Duodenal mucosa (tissue), 2 donors: Measurements from ENCODE around the gene CPE.
"Not testable (repeated sequence)": the region's sequence is repeated elsewhere in the genome, so short reads cannot be mapped to it uniquely, and the experiment has no call there.

Experiments
- H3K27ac ChIP-seq: one replicate; pipeline ENCODE4 v1.7.0; 2013; ENCODE audit warnings: low read depth, low read length
- H3K27me3 ChIP-seq, 2 donors: one replicate each; pipeline ENCODE4 v1.7.0; 2013; ENCODE audit warnings: low read length in 2 of 2, control low read depth in 1 of 2; ENCODE audit not compliant: insufficient read depth in 2 of 2, control insufficient read depth in 1 of 2
- H3K36me3 ChIP-seq, 2 donors: one replicate each; pipeline ENCODE4 v1.7.0; 2013; ENCODE audit warnings: low read length in 2 of 2, control low read depth in 1 of 2; ENCODE audit not compliant: insufficient read depth in 2 of 2, control insufficient read depth in 1 of 2
- H3K4me1 ChIP-seq, 2 donors: one replicate each; pipeline ENCODE4 v1.7.0; 2013; ENCODE audit warnings: low read length in 2 of 2, control low read depth in 1 of 2; ENCODE audit not compliant: insufficient read depth in 2 of 2, control insufficient read depth in 1 of 2
- H3K4me3 ChIP-seq, 2 donors: one replicate each; pipeline ENCODE4 v1.7.0; 2013; ENCODE audit warnings: low read length in 2 of 2, low read depth in 1 of 2
- H3K9ac ChIP-seq, 2 donors: one replicate each; pipeline ENCODE4 v1.7.0; 2013; ENCODE audit warnings: low read length in 2 of 2, low read depth in 1 of 2
- H3K9me3 ChIP-seq, 2 donors: one replicate each; pipeline ENCODE4 v1.7.0; 2013; ENCODE audit warnings: low read length in 2 of 2, control low read depth in 1 of 2; ENCODE audit not compliant: control insufficient read depth in 1 of 2

CPE gene

GRCh38 chr4:165378745-165379677 is at the start of gene CPE:
Gene CPE (plus strand): TSS chr4:165379008. CDS start chr4:165379222, 214 bp downstream.
- Histone ChIP-seq H3K9me3 (no peaks in the 10 kb centered on the region), H3K4me3 (peak within 1 kb of the TSS; percentile 62 to 69), H3K27me3 (peaks cover 6 to 25% of the 10 kb centered on the region in 2 donors), H3K9ac (peak within 1 kb of the TSS in 1 of 2 donors; percentile 55), H3K36me3 (no peaks in the 10 kb centered on the region), H3K4me1 (no peaks in the 10 kb centered on the region), H3K27ac (no peak within 1 kb of the TSS)

- H3K27ac ChIP-seq: no peak overlapping the region
- H3K36me3 ChIP-seq: peaks cover 2 to 11% of the 10 kb centered on the region in 2 donors
- peak overlapping the region in 1 of 2 donors; percentile 12 for H3K9ac ChIP-seq
- H3K27me3 ChIP-seq: no peaks in the 10 kb centered on the region
- H3K4me3 ChIP-seq: peak overlapping the region in 1 of 2 donors; percentile 80
- H3K4me1 ChIP-seq: peaks cover 29 to 33% of the 10 kb centered on the region in 2 donors
- no peaks in the 10 kb centered on the region for H3K9me3 ChIP-seq
Observed at GRCh38 chr4:165330071-165330470, 48.7 kb upstream of the CPE start.

GRCh38 chr4:165330666-165331065 is 48.1 kb upstream of the CPE start:
- Histone ChIP-seq H3K9me3 (no peaks in the 10 kb centered on the region), H3K9ac (no peak overlapping the region), H3K27ac (no peak overlapping the region), H3K27me3 (no peaks in the 10 kb centered on the region), H3K36me3 (peaks cover 2 to 16% of the 10 kb centered on the region in 2 donors), H3K4me3 (peak overlapping the region in 1 of 2 donors; percentile 80), H3K4me1 (peaks cover 29 to 33% of the 10 kb centered on the region in 2 donors)

GRCh38 chr4:165331359-165331758 is 47.4 kb upstream of the CPE start:
- no peaks in the 10 kb centered on the region for H3K27me3 ChIP-seq
- peaks cover 24 to 33% of the 10 kb centered on the region in 2 donors for H3K4me1 ChIP-seq
- no peaks in the 10 kb centered on the region for H3K9me3 ChIP-seq
- H3K36me3 ChIP-seq: peaks cover 2 to 18% of the 10 kb centered on the region in 2 donors
- no peak overlapping the region for H3K27ac ChIP-seq
- peak overlapping the region in 1 of 2 donors; percentile 80 for H3K4me3 ChIP-seq
- H3K9ac ChIP-seq: no peak overlapping the region

GRCh38 chr4:165331823-165332222 is 47.0 kb upstream of the CPE start:
- H3K27me3 ChIP-seq: no peaks in the 10 kb centered on the region
- peaks cover 23 to 33% of the 10 kb centered on the region in 2 donors for H3K4me1 ChIP-seq
- H3K9ac ChIP-seq: no peak overlapping the region
- H3K9me3 ChIP-seq: no peaks in the 10 kb centered on the region
- peak overlapping the region in 1 of 2 donors; percentile 80 for H3K4me3 ChIP-seq
- H3K36me3 ChIP-seq: peaks cover 2 to 23% of the 10 kb centered on the region in 2 donors
- no peak overlapping the region for H3K27ac ChIP-seq

- Histone ChIP-seq H3K4me1 (peaks cover 23 to 33% of the 10 kb centered on the region in 2 donors), H3K27ac (no peak overlapping the region), H3K27me3 (no peaks in the 10 kb centered on the region), H3K4me3 (peak overlapping the region in 1 of 2 donors; percentile 80), H3K36me3 (peaks cover 8 to 28% of the 10 kb centered on the region in 2 donors), H3K9ac (no peak overlapping the region), H3K9me3 (no peaks in the 10 kb centered on the region)
Observed at GRCh38 chr4:165332502-165332901, 46.3 kb upstream of the CPE start.

- Histone ChIP-seq H3K9me3 (no peaks in the 10 kb centered on the region), H3K36me3 (peaks cover 16 to 51% of the 10 kb centered on the region in 2 donors), H3K4me3 (no peak overlapping the region), H3K27ac (no peak overlapping the region), H3K4me1 (peaks cover 12 to 20% of the 10 kb centered on the region in 2 donors), H3K9ac (no peak overlapping the region), H3K27me3 (no peaks in the 10 kb centered on the region)
Observed at GRCh38 chr4:165335163-165335703, 43.6 kb upstream of the CPE start.

GRCh38 chr4:165336743-165337142 is 42.1 kb upstream of the CPE start:
- no peak overlapping the region for H3K9ac ChIP-seq
- H3K36me3 ChIP-seq: peaks cover 16 to 60% of the 10 kb centered on the region in 2 donors
- peaks cover 4 to 10% of the 10 kb centered on the region in 2 donors for H3K4me1 ChIP-seq
- no peak overlapping the region for H3K27ac ChIP-seq
- H3K4me3 ChIP-seq: no peak overlapping the region
- H3K9me3 ChIP-seq: no peaks in the 10 kb centered on the region
- no peaks in the 10 kb centered on the region for H3K27me3 ChIP-seq

GRCh38 chr4:165342340-165342739 is 36.5 kb upstream of the CPE start:
- H3K27me3 ChIP-seq, H3K27ac ChIP-seq: not testable (repeated sequence)

More at GRCh38 chr4:165342340-165342739, 36.5 kb upstream of the CPE start:
- not testable (repeated sequence) for H3K4me3 ChIP-seq, H3K9ac ChIP-seq, H3K4me1 ChIP-seq, H3K9me3 ChIP-seq
- peaks cover 9 to 46% of the 10 kb centered on the region in 2 donors for H3K36me3 ChIP-seq
